Ishikawa (cell line): ENCODE measurements around the gene MFN2.

ENCODE experiments used
- MAX ChIP-seq: IDR thresholded peaks from 2 replicates; pipeline ENCODE4 v1.6.1; 2012
- TEAD4 ChIP-seq: IDR thresholded peaks from 2 replicates; pipeline ENCODE4 v1.6.1; 2012

- no peak for TF ChIP-seq TEAD4
- no peak for TF ChIP-seq MAX
Measured at GRCh38 chr1:12047120-12047876, 67.1 kb downstream of the MFN2 start.
